ENCODE results near the gene HS3ST3A1. TPM values are rescaled to one million over a fixed set of nuclear protein-coding genes. Genes with fewer than 3 reads are reported as not detected.

HS3ST3A1 gene
- total RNA-seq, 1 experiment from 2014 or later = 3.4 TPM

GRCh38 chr17:13518261-13519000, 83.3 kb downstream of the HS3ST3A1 start:
- Histone ChIP-seq H3T11ph (ENCODE audit: low read length) (no peak overlapping the region), H2BK20ac (ENCODE audit: low read depth, low read length, poor library complexity, severe bottlenecking) (no peak overlapping the region), H3K9me3 (ENCODE audit: control insufficient read depth, low read depth, low read length) (no peaks in the 10 kb centered on the region), H3K56ac (ENCODE audit: insufficient read length, low read depth, low read length) (no peak overlapping the region), H2BK5ac (ENCODE audit: insufficient read length, low read length) (no peak overlapping the region), H4K91ac (ENCODE audit: insufficient read length, low read depth, low read length) (no peak overlapping the region), H4K8ac (replicated peaks; ENCODE audit: insufficient read length, low read depth, low read length) (no peak overlapping the region), H2BK12ac (ENCODE audit: insufficient read length, low read depth, low read length) (no peak overlapping the region), H3K79me1 (ENCODE audit: insufficient read depth, low read depth, low read length, poor library complexity, severe bottlenecking) (no peaks in the 10 kb centered on the region), H3K14ac (ENCODE audit: insufficient read depth, low read length) (no peak overlapping the region), H3K4me2 (ENCODE audit: insufficient read depth, insufficient read length, low read length) (no peak overlapping the region), H3K79me2 (ENCODE audit: insufficient read depth, low read length) (no peaks in the 10 kb centered on the region), H3K9ac (ENCODE audit: extremely low read depth, insufficient read length, low read length) (no peak overlapping the region), H3K4me1 (ENCODE audit: insufficient read depth, low read length) (no peaks in the 10 kb centered on the region), H3K18ac (ENCODE audit: insufficient read length, low read depth, low read length) (no peak overlapping the region), H3K4ac (ENCODE audit: low read depth, low read length) (no peak overlapping the region), H3K23ac (ENCODE audit: insufficient read length, low read depth, low read length) (no peak overlapping the region), H4K5ac (ENCODE audit: insufficient read length, low read depth, low read length) (no peak overlapping the region), H2AK5ac (ENCODE audit: insufficient read length, low read length) (no peak overlapping the region), H4K20me1 (ENCODE audit: control insufficient read depth, insufficient read depth, insufficient read length) (no peaks in the 10 kb centered on the region), H3K23me2 (ENCODE audit: insufficient read length, low read depth, low read length, poor library complexity, severe bottlenecking) (no peaks in the 10 kb centered on the region), H2BK15ac (ENCODE audit: low read depth, low read length) (no peak overlapping the region), H2BK120ac (ENCODE audit: low read depth, low read length, poor library complexity, severe bottlenecking) (no peak overlapping the region), H3K27me3 (ENCODE audit: insufficient read depth, low read length) (no peaks in the 10 kb centered on the region), H3K27ac (ENCODE audit: insufficient read length, low read depth, low read length) (no peak overlapping the region), H2AFZ (ENCODE audit: low read length) (no peak overlapping the region)
- WGBS (ENCODE audit: extremely low coverage, insufficient read length, low lambda C conversion rate) = 100% methylated on average over 1 of the region's 2 CpGs
- Mint-ChIP-seq H3K4me3 (no peak overlapping the region), H3K27me3 (ENCODE audit: low read depth) (no peaks in the 10 kb centered on the region), H3K36me3 (ENCODE audit: insufficient read depth in 1 of 3, low read depth in 3 of 3) (no peaks in the 10 kb centered on the region), H3K4me1 (no peaks in the 10 kb centered on the region), H3K27ac (no peak overlapping the region), H3K9me3 (no peaks in the 10 kb centered on the region)
- DNase-seq = no peak
- no peak for TF ChIP-seq CTCF (conservative IDR thresholded peaks at IDR 0.05)
